SK-N-SH (cell line): Measurements from ENCODE around the gene MOCOS. TPM values are rescaled to one million over a fixed set of nuclear protein-coding genes. Genes with fewer than 3 reads are reported as not detected.

ENCODE experiments used
- CTCF ChIA-PET: fragments of 300-600, 350-600 bp; formaldehyde crosslinking; extraction: SDS; loops from one replicate; lab custom pipeline; 2021; lab: Yijun Ruan, JAX
- POLR2A ChIA-PET: fragments of 350-600 bp; sonication (Branson Sonifier 250); formaldehyde crosslinking; extraction: SDS; loops from one replicate; lab custom pipeline; 2020; ENCODE audit warnings: antibody characterized with exemption, inconsistent platforms; lab: Yijun Ruan, JAX
- DNase-seq: peaks from one replicate; pipeline ENCODE4 v3.0.0; 2012
- H2AFZ ChIP-seq: fragments of 200-600 bp; sonication (generic); 2 replicates; pipeline ENCODE4 v1.8.1; 2016; ENCODE audit warnings: antibody characterized with exemption, mild to moderate bottlenecking, low read depth
- H3F3A ChIP-seq: fragments of 200-600 bp; sonication (generic); replicated peaks from 2 replicates; pipeline ENCODE3; 2016; ENCODE audit warnings: antibody characterized with exemption, mild to moderate bottlenecking; ENCODE audit not compliant: insufficient read depth
- H3K27ac ChIP-seq, 2 experiments: fragments of 200-500 bp in 1 of 2; fragments of 200-600 bp in 1 of 2; sonication (Bioruptor generic) in 1 of 2; sonication (generic), shearing (Covaris generic) in 1 of 2; 2 replicates each; pipeline versions ENCODE4 v1.5.1 to v1.6.1; 2014 to 2016; ENCODE audit warnings: low read depth in 2 of 2, inconsistent platforms in 1 of 2, low read length in 1 of 2, mild to moderate bottlenecking in 1 of 2, mixed read lengths in 1 of 2
- H3K27me3 ChIP-seq: fragments of 200-600 bp; sonication (generic), shearing (Covaris generic); 2 replicates; pipeline ENCODE4 v1.6.1; 2016; ENCODE audit warnings: mixed run types; ENCODE audit not compliant: insufficient read depth
- H3K36me3 ChIP-seq, 2 experiments: fragments of 200-500 bp in 1 of 2; fragments of 200-600 bp in 1 of 2; sonication (Bioruptor generic) in 1 of 2; sonication (generic) in 1 of 2; replicated peaks in 1 of 2; 2 replicates each; pipeline versions ENCODE3 to v1.5.1; 2014 to 2016; ENCODE audit warnings: low read length in 1 of 2, mild to moderate bottlenecking in 1 of 2; ENCODE audit not compliant: insufficient read depth in 2 of 2, control insufficient read depth in 1 of 2
- H3K4me1 ChIP-seq, 2 experiments: fragments of 200-500 bp in 1 of 2; fragments of 200-600 bp in 1 of 2; sonication (Bioruptor generic) in 1 of 2; sonication (generic), shearing (Covaris generic) in 1 of 2; 2 replicates each; pipeline versions ENCODE4 v1.5.1 to v1.6.1; 2014 to 2016; ENCODE audit warnings: low read depth in 1 of 2, low read length in 1 of 2, mixed run types in 1 of 2; ENCODE audit not compliant: insufficient read depth in 2 of 2, control insufficient read depth in 1 of 2
- H3K4me2 ChIP-seq: fragments of 200-600 bp; sonication (generic), shearing (Covaris generic); 2 replicates; pipeline ENCODE4 v1.6.1; 2017; ENCODE audit warnings: mixed run types
- H3K4me3 ChIP-seq, 2 experiments: fragments of 200-500 bp in 1 of 2; fragments of 200-600 bp in 1 of 2; sonication (Bioruptor generic) in 1 of 2; sonication (generic), shearing (Covaris generic) in 1 of 2; 2 replicates each; pipeline versions ENCODE4 v1.5.1 to v1.8.1; 2014 to 2016; ENCODE audit warnings: low read depth in 2 of 2, inconsistent platforms in 1 of 2, low read length in 1 of 2, mild to moderate bottlenecking in 1 of 2, mixed read lengths in 1 of 2, moderate library complexity in 1 of 2
- H3K79me2 ChIP-seq: fragments of 200-600 bp; sonication (generic); 2 replicates; pipeline ENCODE4 v1.8.1; 2017; ENCODE audit warnings: mild to moderate bottlenecking; ENCODE audit not compliant: insufficient read depth
- H3K9ac ChIP-seq: fragments of 200-600 bp; sonication (generic); 2 replicates; pipeline ENCODE4 v1.6.1; 2017; ENCODE audit warnings: mixed run types
- H3K9me2 ChIP-seq: fragments of 200-600 bp; sonication (generic); 2 replicates; pipeline ENCODE4 v1.6.1; 2017; ENCODE audit warnings: mixed run types
- H3K9me3 ChIP-seq: fragments of 200-600 bp; sonication (generic); 2 replicates; pipeline ENCODE4 v1.6.1; 2017; ENCODE audit warnings: mixed run types, mild to moderate bottlenecking, moderate library complexity
- H4K20me1 ChIP-seq: fragments of 200-600 bp; sonication (generic); 2 replicates; pipeline ENCODE4 v1.6.1; 2017; ENCODE audit warnings: mild to moderate bottlenecking, mixed run types; ENCODE audit not compliant: insufficient read depth
- EP300 ChIP-seq, 2 experiments: IDR thresholded peaks; 2 replicates each; pipeline versions ENCODE4 v1.4.0 to v1.6.1; 2012; ENCODE audit warnings: borderline replicate concordance in 1 of 2, low read depth in 1 of 2, low read length in 1 of 2
- EZH2phosphoT487 ChIP-seq: fragments of 200-600 bp; sonication (generic); IDR thresholded peaks from 2 replicates; pipeline ENCODE4 v1.6.1; 2017; ENCODE audit warnings: low read depth, mixed run types, mild to moderate bottlenecking, antibody characterized with exemption, moderate library complexity, borderline replicate concordance
- FOSL2 ChIP-seq: IDR thresholded peaks from 2 replicates; pipeline ENCODE4 v1.4.0; 2012; ENCODE audit warnings: low read depth, mild to moderate bottlenecking, moderate library complexity, borderline replicate concordance
- FOXJ3 ChIP-seq: sonication (generic); formaldehyde crosslinking; IDR thresholded peaks from 2 replicates; pipeline ENCODE4 v1.5.1; 2020; ENCODE audit warnings: mild to moderate bottlenecking, missing genetic modification reagents
- FOXM1 ChIP-seq: IDR thresholded peaks from 2 replicates; pipeline ENCODE4 v1.4.0; 2012; ENCODE audit warnings: low read depth, mild to moderate bottlenecking
- GATA2 ChIP-seq: sonication (generic); formaldehyde crosslinking; IDR thresholded peaks from 2 replicates; pipeline ENCODE4 v1.5.0; 2020; ENCODE audit warnings: mild to moderate bottlenecking, missing genetic modification reagents
- IRF3 ChIP-seq: fragments of 150-350 bp; IDR thresholded peaks from 2 replicates; pipeline ENCODE4 v1.6.1; 2016; ENCODE audit warnings: mild to moderate bottlenecking, low read depth, low read length
- MAX ChIP-seq: IDR thresholded peaks from 2 replicates; pipeline ENCODE4 v1.4.0; 2012; ENCODE audit warnings: low read depth
- MEF2A ChIP-seq: IDR thresholded peaks from 2 replicates; pipeline ENCODE4 v1.4.0; 2012; ENCODE audit warnings: low read depth, borderline replicate concordance
- MXI1 ChIP-seq: IDR thresholded peaks from 2 replicates; pipeline ENCODE4 v1.6.1; 2012; ENCODE audit warnings: mild to moderate bottlenecking, low read depth, low read length, improper control_type of control experiment
- NFIC ChIP-seq: IDR thresholded peaks from 2 replicates; pipeline ENCODE4 v1.4.0; 2012; ENCODE audit warnings: borderline replicate concordance
- NRF1 ChIP-seq: IDR thresholded peaks from 2 replicates; pipeline ENCODE4 v1.6.1; 2012; ENCODE audit warnings: low read depth, mild to moderate bottlenecking, low read length
- POLR2AphosphoS5 ChIP-seq: IDR thresholded peaks from 2 replicates; pipeline ENCODE4 v1.6.1; 2012; ENCODE audit warnings: low read depth, low read length
- RFX5 ChIP-seq: IDR thresholded peaks from 2 replicates; pipeline ENCODE4 v1.6.1; 2012; ENCODE audit warnings: mild to moderate bottlenecking, improper control_type of control experiment, low read length
- SIN3A ChIP-seq: IDR thresholded peaks from 2 replicates; pipeline ENCODE4 v1.6.1; 2012; ENCODE audit warnings: low read depth, mild to moderate bottlenecking, low read length, moderate library complexity, borderline replicate concordance
- SMC3 ChIP-seq: IDR thresholded peaks from 2 replicates; pipeline ENCODE4 v1.6.1; 2012; ENCODE audit warnings: low read depth, low read length, improper control_type of control experiment
- TAF1 ChIP-seq: IDR thresholded peaks from 2 replicates; pipeline ENCODE4 v1.6.1; 2012; ENCODE audit warnings: low read depth, mild to moderate bottlenecking, low read length, moderate library complexity, borderline replicate concordance
- TCF12 ChIP-seq: IDR thresholded peaks from 2 replicates; pipeline ENCODE4 v1.4.0; 2012
- TEAD4 ChIP-seq: IDR thresholded peaks from 2 replicates; pipeline ENCODE4 v1.4.0; 2012; ENCODE audit warnings: mild to moderate bottlenecking, borderline replicate concordance; ENCODE audit not compliant: insufficient read depth
- YY1 ChIP-seq: IDR thresholded peaks from 2 replicates; pipeline ENCODE4 v1.4.0; 2012; ENCODE audit warnings: low read depth, mild to moderate bottlenecking
- ZBTB33 ChIP-seq: IDR thresholded peaks from 2 replicates; pipeline ENCODE4 v1.4.0; 2012; ENCODE audit warnings: low read depth, borderline replicate concordance
- WGBS: methylation state at CpG from one replicate; pipeline ENCODE4 v1.1.6; 2017; ENCODE audit warnings: low lambda C conversion rate; 5-methylcytosine and 5-hydroxymethylcytosine counted together
- polyA plus RNA-seq, 3 experiments: library from polyadenylated mRNA; depleted of rRNA; stranded (reverse); fragments of >200 nt; gene quantifications; 2 replicates each; pipeline ENCODE4 v1.2.3, GENCODE V29; 2012
- TF ChIP-seq, protein P1 (sequence below): fragments of 150-350 bp; IDR thresholded peaks from 2 replicates; pipeline ENCODE4 v1.6.1; 2017; ENCODE audit warnings: antibody characterized with exemption, low read length, low read depth, borderline replicate concordance

MOCOS gene
- polyA plus RNA-seq, 1 of the 3 experiments (the other 2 are of a cell fraction), result 1.2 TPM

GRCh38 chr18:36297417-36298125 is 110.3 kb downstream of the MOCOS start, which contains the start of gene FHOD3:
TSS of gene FHOD3 (plus strand) at chr18:36297713. CDS start at chr18:36297836, 123 bp downstream.
- H3K4me1 ChIP-seq, result peaks cover 0 to 16% of the 10 kb centered on the region in 2 experiments; a peak in 2 of 4 replicates
- H3K27ac ChIP-seq, result peak within 1 kb of the TSS; percentile 57 to 89
- no peaks in the 10 kb centered on the region; the same call in 1 of the 2 replicates for H3K9me3 ChIP-seq
- ChIA-PET CTCF (interaction anchor here (0.7 to 4.3 kb wide), 22 partner anchors 11 to 414 kb away, joined by 3 to 24 read pairs (median 4); no protein-coding TSS in a partner anchor), POLR2A (interaction anchor here (0.5 to 2.8 kb wide), 9 partner anchors 12 to 1253 kb away, joined by 3 to 13 read pairs (median 3); no protein-coding TSS in a partner anchor)
- H3K4me2 ChIP-seq, result peak within 1 kb of the TSS; percentile 98
- H4K20me1 ChIP-seq, result no peaks in the 10 kb centered on the region
- H2AFZ ChIP-seq, result peak within 1 kb of the TSS; percentile 85
- H3F3A ChIP-seq, result no peaks in the 10 kb centered on the region
- peak within 1 kb of the TSS; percentile 68 to 79 for H3K4me3 ChIP-seq
- H3K36me3 ChIP-seq, result no peaks in the 10 kb centered on the region
- peak; percentile 68 for TF ChIP-seq MXI1
- no peak for TF ChIP-seq SIN3A
- TF ChIP-seq FOSL2, result no peak
- TF ChIP-seq YY1, result no peak
- TF ChIP-seq TCF12, result no peak
- no peak for TF ChIP-seq NRF1
- no peak for TF ChIP-seq TEAD4
- TF ChIP-seq GATA2 (CRISPR knock-in tag), result no peak
- TF ChIP-seq, protein P1, sequence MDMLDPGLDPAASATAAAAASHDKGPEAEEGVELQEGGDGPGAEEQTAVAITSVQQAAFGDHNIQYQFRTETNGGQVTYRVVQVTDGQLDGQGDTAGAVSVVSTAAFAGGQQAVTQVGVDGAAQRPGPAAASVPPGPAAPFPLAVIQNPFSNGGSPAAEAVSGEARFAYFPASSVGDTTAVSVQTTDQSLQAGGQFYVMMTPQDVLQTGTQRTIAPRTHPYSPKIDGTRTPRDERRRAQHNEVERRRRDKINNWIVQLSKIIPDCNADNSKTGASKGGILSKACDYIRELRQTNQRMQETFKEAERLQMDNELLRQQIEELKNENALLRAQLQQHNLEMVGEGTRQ, result no peak
- TF ChIP-seq FOXM1, result no peak
- no peak for TF ChIP-seq MEF2A
- no peak for TF ChIP-seq RFX5
- TF ChIP-seq POLR2AphosphoS5, result no peak
- TF ChIP-seq NFIC, result no peak
- TF ChIP-seq FOXJ3 (CRISPR knock-in tag), result no peak
- TF ChIP-seq IRF3, result no peak
- TF ChIP-seq SMC3, result 0 out of 2 replicates have a peak, but pooled peaks have one; percentile 8
- peak; percentile 11; the same call in 1 of the 2 replicates for TF ChIP-seq TAF1
- no peak for TF ChIP-seq EZH2phosphoT487
- no peak for TF ChIP-seq EP300 (IDR thresholded peaks at IDR 0.05; ENCODE audit: borderline replicate concordance in 1 of 2, low read depth in 1 of 2, low read length in 1 of 2)
- no peak for TF ChIP-seq MAX
- no peak for TF ChIP-seq ZBTB33
- peaks cover 6% of the 10 kb centered on the region; the same call in 1 of the 2 replicates for H3K27me3 ChIP-seq
- H3K9me2 ChIP-seq, result no peaks in the 10 kb centered on the region
- peak within 1 kb of the TSS; percentile 72; the same call in 1 of the 2 replicates for H3K9ac ChIP-seq
- peak; percentile 97 for DNase-seq
- peaks cover 7% of the 10 kb centered on the region; the same call in 1 of the 2 replicates for H3K79me2 ChIP-seq
- 0% methylated on average over 3 of the region's 91 CpGs for WGBS
